H9 (cell line): Measurements from ENCODE around the gene VAV2. TPM values are rescaled to one million over a fixed set of nuclear protein-coding genes. Genes with fewer than 3 reads are reported as not detected.

Experiments used
- DNase-seq: peaks from one replicate; pipeline ENCODE4 v3.0.0-alpha.2; 2017
- H2AFZ ChIP-seq: one replicate; pipeline ENCODE4 v1.6.1; 2013; ENCODE audit warnings: mild to moderate bottlenecking, low read length, control low read depth, moderate library complexity
- H2AK5ac ChIP-seq: 2 replicates; pipeline ENCODE4 v1.6.1; 2013; ENCODE audit warnings: low read length, control low read depth, mixed read lengths; ENCODE audit not compliant: insufficient read length
- H2BK120ac ChIP-seq: one replicate; pipeline ENCODE4 v1.6.1; 2013; ENCODE audit warnings: low read depth, mild to moderate bottlenecking, low read length, control low read depth, inconsistent platforms; ENCODE audit not compliant: poor library complexity, severe bottlenecking
- H2BK12ac ChIP-seq: 2 replicates; pipeline ENCODE4 v1.6.1; 2013; ENCODE audit warnings: low read length, control low read depth, mixed read lengths, low read depth; ENCODE audit not compliant: insufficient read length
- H2BK15ac ChIP-seq: 2 replicates; pipeline ENCODE4 v1.6.1; 2013; ENCODE audit warnings: low read depth, low read length, control low read depth
- H2BK20ac ChIP-seq: one replicate; pipeline ENCODE4 v1.6.1; 2013; ENCODE audit warnings: low read depth, mild to moderate bottlenecking, low read length, control low read depth, inconsistent platforms; ENCODE audit not compliant: poor library complexity, severe bottlenecking
- H2BK5ac ChIP-seq: 2 replicates; pipeline ENCODE4 v1.6.1; 2013; ENCODE audit warnings: low read length, control low read depth, mixed read lengths; ENCODE audit not compliant: insufficient read length
- H3K14ac ChIP-seq: 2 replicates; pipeline ENCODE4 v1.6.1; 2013; ENCODE audit warnings: low read length, control low read depth; ENCODE audit not compliant: insufficient read depth
- H3K18ac ChIP-seq: 2 replicates; pipeline ENCODE4 v1.6.1; 2013; ENCODE audit warnings: low read depth, mild to moderate bottlenecking, mixed read lengths, low read length, control low read depth; ENCODE audit not compliant: insufficient read length
- H3K23ac ChIP-seq: 2 replicates; pipeline ENCODE4 v1.6.1; 2013; ENCODE audit warnings: low read length, control low read depth, mixed read lengths, low read depth; ENCODE audit not compliant: insufficient read length
- H3K23me2 ChIP-seq: 2 replicates; pipeline ENCODE4 v1.6.1; 2013; ENCODE audit warnings: low read depth, mild to moderate bottlenecking, mixed read lengths, low read length, control low read depth; ENCODE audit not compliant: insufficient read length, poor library complexity, severe bottlenecking
- H3K27ac ChIP-seq: 2 replicates; pipeline ENCODE4 v1.5.1; 2013; ENCODE audit warnings: low read length, control low read depth, mixed read lengths, low read depth; ENCODE audit not compliant: insufficient read length
- H3K27me3 ChIP-seq: 2 replicates; pipeline ENCODE4 v1.6.1; 2013; ENCODE audit warnings: low read length, control low read depth, inconsistent platforms; ENCODE audit not compliant: insufficient read depth
- H3K4ac ChIP-seq: 2 replicates; pipeline ENCODE4 v1.6.1; 2013; ENCODE audit warnings: low read depth, mild to moderate bottlenecking, control low read depth, inconsistent platforms, low read length, moderate library complexity
- H3K4me1 ChIP-seq: 2 replicates; pipeline ENCODE4 v1.6.1; 2013; ENCODE audit warnings: low read length, control low read depth, inconsistent platforms; ENCODE audit not compliant: insufficient read depth
- H3K4me2 ChIP-seq: 2 replicates; pipeline ENCODE4 v1.6.1; 2013; ENCODE audit warnings: low read length, control low read depth, mixed read lengths; ENCODE audit not compliant: insufficient read length, insufficient read depth
- H3K56ac ChIP-seq: 2 replicates; pipeline ENCODE4 v1.6.1; 2013; ENCODE audit warnings: low read depth, mild to moderate bottlenecking, mixed read lengths, low read length, control low read depth; ENCODE audit not compliant: insufficient read length
- H3K79me1 ChIP-seq: 2 replicates; pipeline ENCODE4 v1.6.1; 2013; ENCODE audit warnings: low read depth, mild to moderate bottlenecking, moderate library complexity, low read length, control low read depth, inconsistent platforms; ENCODE audit not compliant: insufficient read depth, poor library complexity, severe bottlenecking
- H3K79me2 ChIP-seq: 2 replicates; pipeline ENCODE4 v1.6.1; 2013; ENCODE audit warnings: low read length, control low read depth, inconsistent platforms; ENCODE audit not compliant: insufficient read depth
- H3K9ac ChIP-seq: 2 replicates; pipeline ENCODE4 v1.6.1; 2013; ENCODE audit warnings: low read length, control low read depth, mixed read lengths; ENCODE audit not compliant: insufficient read length; ENCODE audit errors: extremely low read depth
- H3K9me3 ChIP-seq: one replicate; pipeline ENCODE4 v1.6.1; 2013; ENCODE audit warnings: low read depth, low read length, inconsistent platforms; ENCODE audit not compliant: control insufficient read depth
- H3T11ph ChIP-seq: one replicate; pipeline ENCODE4 v1.6.1; 2013; ENCODE audit warnings: mild to moderate bottlenecking, low read length, control low read depth, inconsistent platforms
- H4K20me1 ChIP-seq: one replicate; pipeline ENCODE4 v1.6.1; 2013; ENCODE audit not compliant: control insufficient read depth, insufficient read length, insufficient read depth
- H4K5ac ChIP-seq: 2 replicates; pipeline ENCODE4 v1.6.1; 2013; ENCODE audit warnings: low read depth, mild to moderate bottlenecking, mixed read lengths, low read length, control low read depth; ENCODE audit not compliant: insufficient read length
- H4K8ac ChIP-seq: replicated peaks from 2 replicates; pipeline ENCODE4 v1.6.1; 2013; ENCODE audit warnings: low read length, control low read depth, mixed read lengths, low read depth; ENCODE audit not compliant: insufficient read length
- H4K91ac ChIP-seq: 2 replicates; pipeline ENCODE4 v1.6.1; 2013; ENCODE audit warnings: low read depth, mild to moderate bottlenecking, moderate library complexity, mixed read lengths, low read length, control low read depth; ENCODE audit not compliant: insufficient read length
- H3K27ac Mint-ChIP-seq, 3 experiments: 2 replicates in 2 of 3; 3 replicates in 1 of 3; pipeline ENCODE4 v1.8.0; 2020 to 2021; ENCODE audit warnings: mixed read lengths in 3 of 3, mild to moderate bottlenecking in 1 of 3, moderate library complexity in 1 of 3
- H3K27me3 Mint-ChIP-seq: 2 replicates; pipeline ENCODE4 v1.8.0; 2021; ENCODE audit warnings: low read depth, mild to moderate bottlenecking, moderate library complexity, mixed read lengths
- H3K36me3 Mint-ChIP-seq, 3 experiments: 2 replicates in 2 of 3; 3 replicates in 1 of 3; pipeline ENCODE4 v1.8.0; 2020 to 2021; ENCODE audit warnings: low read depth in 3 of 3, mixed read lengths in 3 of 3; ENCODE audit not compliant: insufficient read depth in 1 of 3
- H3K4me1 Mint-ChIP-seq, 2 experiments: 2 replicates each; pipeline ENCODE4 v1.8.0; 2020; ENCODE audit warnings: mixed read lengths in 2 of 2
- H3K4me3 Mint-ChIP-seq, 2 experiments: 2 replicates in 1 of 2; 3 replicates in 1 of 2; pipeline ENCODE4 v1.8.0; 2020 to 2021; ENCODE audit warnings: mild to moderate bottlenecking in 2 of 2, mixed read lengths in 2 of 2, moderate library complexity in 1 of 2
- H3K9me3 Mint-ChIP-seq, 2 experiments: 2 replicates in 1 of 2; 3 replicates in 1 of 2; pipeline ENCODE4 v1.8.0; 2020; ENCODE audit warnings: mild to moderate bottlenecking in 2 of 2, mixed read lengths in 2 of 2, moderate library complexity in 1 of 2
- WGBS: extraction: QIAGEN DNeasy Blood & Tissue Kit; methylation state at CpG from one replicate; pipeline ENCODE4 v1.1.7; 2013; ENCODE audit warnings: missing lambda C conversion rate, low lambda C conversion rate, mixed read lengths; ENCODE audit not compliant: insufficient read length; ENCODE audit errors: extremely low coverage; 5-methylcytosine and 5-hydroxymethylcytosine counted together
- total RNA-seq: library from RNA; stranded (reverse); gene quantifications from 2 replicates; pipeline ENCODE4 v1.2.1, GENCODE V29; 2021
- TF ChIP-seq, protein P1 (sequence below): fragments of 200-600 bp; sonication (generic); conservative IDR thresholded peaks from 3 replicates; pipeline ENCODE4 v1.8.0; 2021; ENCODE audit warnings: antibody characterized with exemption, mild to moderate bottlenecking

The VAV2 gene
- total RNA-seq, 1 experiment from 2014 or later = 58.7 TPM

DNA sequence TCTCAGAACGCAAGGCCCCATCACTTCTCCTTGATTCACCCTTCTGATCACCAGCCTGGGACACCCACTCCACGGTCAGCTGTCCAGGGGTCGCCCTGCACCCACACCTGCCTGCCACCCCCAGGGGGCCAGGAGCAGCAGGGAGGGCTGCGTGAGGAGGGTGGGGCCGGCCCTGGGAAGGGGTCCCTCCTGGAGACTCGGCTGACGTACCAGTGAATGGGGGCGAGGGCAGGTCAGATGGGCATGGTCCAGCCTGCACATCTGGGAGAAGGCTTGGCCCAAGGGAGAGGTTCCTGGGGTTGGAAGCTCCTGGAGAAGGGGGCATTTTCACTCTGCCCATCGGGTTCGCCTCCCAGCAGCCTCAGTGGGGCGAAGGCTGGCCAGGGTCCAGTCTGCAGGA is 232.2 kb downstream of the VAV2 start:
- no peak overlapping the region for H2BK5ac ChIP-seq
- no peaks in the 10 kb centered on the region for H3K4me1 ChIP-seq
- DNase-seq = no peak
- no peak overlapping the region for H3K18ac ChIP-seq
- no peak overlapping the region for H3K56ac ChIP-seq
- H2BK12ac ChIP-seq = no peak overlapping the region
- H2BK120ac ChIP-seq = no peak overlapping the region
- H3T11ph ChIP-seq = no peak overlapping the region
- no peaks in the 10 kb centered on the region for H3K79me2 ChIP-seq
- Mint-ChIP-seq H3K4me1 (peaks cover 2 to 6% of the 10 kb centered on the region in 2 experiments; a peak in 3 of 4 replicates), H3K27ac (no peak overlapping the region), H3K27me3 (peaks cover 5% of the 10 kb centered on the region), H3K9me3 (peaks cover 5% of the 10 kb centered on the region in 2 experiments; a peak in 4 of 5 replicates), H3K36me3 (peaks cover 10 to 37% (median 20%) of the 10 kb centered on the region in 3 experiments), H3K4me3 (no peak overlapping the region)
- H3K9me3 ChIP-seq = no peaks in the 10 kb centered on the region
- no peaks in the 10 kb centered on the region for H3K27me3 ChIP-seq
- H3K4ac ChIP-seq = no peak overlapping the region
- H4K20me1 ChIP-seq = no peaks in the 10 kb centered on the region
- no peak overlapping the region for H2AK5ac ChIP-seq
- H3K23ac ChIP-seq = no peak overlapping the region
- no peak overlapping the region for H3K14ac ChIP-seq
- no peak overlapping the region for H3K27ac ChIP-seq
- no peak overlapping the region for H4K91ac ChIP-seq
- TF ChIP-seq, protein P1, sequence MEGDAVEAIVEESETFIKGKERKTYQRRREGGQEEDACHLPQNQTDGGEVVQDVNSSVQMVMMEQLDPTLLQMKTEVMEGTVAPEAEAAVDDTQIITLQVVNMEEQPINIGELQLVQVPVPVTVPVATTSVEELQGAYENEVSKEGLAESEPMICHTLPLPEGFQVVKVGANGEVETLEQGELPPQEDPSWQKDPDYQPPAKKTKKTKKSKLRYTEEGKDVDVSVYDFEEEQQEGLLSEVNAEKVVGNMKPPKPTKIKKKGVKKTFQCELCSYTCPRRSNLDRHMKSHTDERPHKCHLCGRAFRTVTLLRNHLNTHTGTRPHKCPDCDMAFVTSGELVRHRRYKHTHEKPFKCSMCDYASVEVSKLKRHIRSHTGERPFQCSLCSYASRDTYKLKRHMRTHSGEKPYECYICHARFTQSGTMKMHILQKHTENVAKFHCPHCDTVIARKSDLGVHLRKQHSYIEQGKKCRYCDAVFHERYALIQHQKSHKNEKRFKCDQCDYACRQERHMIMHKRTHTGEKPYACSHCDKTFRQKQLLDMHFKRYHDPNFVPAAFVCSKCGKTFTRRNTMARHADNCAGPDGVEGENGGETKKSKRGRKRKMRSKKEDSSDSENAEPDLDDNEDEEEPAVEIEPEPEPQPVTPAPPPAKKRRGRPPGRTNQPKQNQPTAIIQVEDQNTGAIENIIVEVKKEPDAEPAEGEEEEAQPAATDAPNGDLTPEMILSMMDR = no peak
- WGBS = no CpG with 5 or more reads among the region's 11 CpGs
- H3K79me1 ChIP-seq = no peaks in the 10 kb centered on the region
- H4K5ac ChIP-seq = no peak overlapping the region
- no peak overlapping the region for H3K9ac ChIP-seq
- no peak overlapping the region for H2AFZ ChIP-seq
- no peak overlapping the region for H4K8ac ChIP-seq
- no peaks in the 10 kb centered on the region for H3K23me2 ChIP-seq
- H3K4me2 ChIP-seq = no peak overlapping the region
- H2BK20ac ChIP-seq = no peak overlapping the region
- no peak overlapping the region for H2BK15ac ChIP-seq
